GM18517 (cell line): Measurements from ENCODE around the gene CPLX3.

Source experiments
- ATAC-seq: cut with Tn5 transposase; IDR thresholded peaks from one replicate; pipeline ENCODE4 v1.9.1; 2021; ENCODE audit warnings: mild to moderate bottlenecking, moderate library complexity; ENCODE audit not compliant: unreplicated experiment

CPLX3 gene

GRCh38 chr15:74842581-74843444, 16.4 kb downstream of the CPLX3 start, which contains the start of gene ULK3:
TSS of gene ULK3 (minus strand) at chr15:74843156. CDS start at chr15:74843105, 51 bp downstream.
- peak; percentile 78 for ATAC-seq

GRCh38 chr15:74843445-74843828, 17.0 kb downstream of the CPLX3 start:
- ATAC-seq = no peak

- ATAC-seq = no peak
Measured at GRCh38 chr15:74843891-74844299, 17.5 kb downstream of the CPLX3 start.

- no peak for ATAC-seq
Measured at GRCh38 chr15:74844319-74845207, 18.1 kb downstream of the CPLX3 start.

DNA sequence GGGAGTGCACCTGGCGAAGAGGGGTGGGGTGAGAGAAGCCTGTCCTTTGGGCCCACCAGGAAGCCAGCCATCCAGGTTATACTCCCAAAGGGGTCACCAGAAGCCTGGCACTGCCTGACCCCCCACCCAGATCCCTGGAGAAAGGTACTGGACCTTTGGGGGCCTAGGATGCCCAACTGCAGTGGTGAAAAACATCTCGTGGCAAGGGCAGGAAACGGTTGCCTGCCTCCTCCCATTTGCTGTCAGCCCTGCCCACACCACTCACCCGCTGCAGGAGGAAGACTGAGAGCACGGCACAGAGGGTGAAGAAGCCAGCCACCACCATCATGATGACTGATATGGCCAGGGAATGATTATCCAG, 18.8 kb downstream of the CPLX3 start:
- no peak for ATAC-seq

GRCh38 chr15:74845581-74845980, 19.2 kb downstream of the CPLX3 start:
- ATAC-seq = no peak

DNA sequence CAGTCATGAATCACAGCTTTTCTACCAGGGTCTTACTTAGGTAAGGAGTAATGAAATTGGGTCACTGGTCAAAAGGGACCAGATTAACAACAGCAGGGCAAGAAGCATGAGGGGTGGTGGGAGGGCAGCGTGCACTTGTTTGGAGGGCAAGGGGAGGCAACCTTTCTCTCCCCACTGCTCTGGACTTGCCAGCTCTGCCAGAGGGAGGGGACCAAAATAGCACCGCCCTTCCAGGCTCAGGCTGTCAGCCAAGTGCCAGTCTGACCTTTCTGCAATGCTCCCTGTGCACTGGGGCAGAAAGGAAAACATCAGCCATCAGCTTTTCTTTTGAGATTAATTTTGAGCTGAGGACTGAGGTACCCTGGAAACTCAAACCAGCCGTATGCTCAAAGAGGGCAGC, 21.0 kb downstream of the CPLX3 start:
- no peak for ATAC-seq

DNA sequence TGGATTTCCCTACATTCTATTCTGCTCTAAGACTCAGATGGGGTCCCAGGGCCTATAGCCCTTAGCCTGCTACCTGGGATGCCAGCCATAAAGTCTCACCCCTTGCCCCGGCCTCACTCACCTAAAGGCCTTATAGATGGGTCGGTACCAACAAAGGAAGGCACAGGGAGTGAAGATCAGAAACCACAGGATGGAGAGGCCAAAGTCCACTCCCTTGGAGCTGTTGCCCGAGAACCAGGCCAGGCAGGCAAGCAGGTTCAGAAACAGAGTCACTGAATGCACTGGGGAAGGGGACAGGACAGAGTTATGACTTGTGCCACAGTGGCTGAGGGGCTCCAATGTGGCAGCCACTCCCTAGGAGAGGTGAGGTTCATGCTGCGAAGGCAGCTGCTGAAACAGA, 24.0 kb downstream of the CPLX3 start:
- no peak for ATAC-seq

DNA sequence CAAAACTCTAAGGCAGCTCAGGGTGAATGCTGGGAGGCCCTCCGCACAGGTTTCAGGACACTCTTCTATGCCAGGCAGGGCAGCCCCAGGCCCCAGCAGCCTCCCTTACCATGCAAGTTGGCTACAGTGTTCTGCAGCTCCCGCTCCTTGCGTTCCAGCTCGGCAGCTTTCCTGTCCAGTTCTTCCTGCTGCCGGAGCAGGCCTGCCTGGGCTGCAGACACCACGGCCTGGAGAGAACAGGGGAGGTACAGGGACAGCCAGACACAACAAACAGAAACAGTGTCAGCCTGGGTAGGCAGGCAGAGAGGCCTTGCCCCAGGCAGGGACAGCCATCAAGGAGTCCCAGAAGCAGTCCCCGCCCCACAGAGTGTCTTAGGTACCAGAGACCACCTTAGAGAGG, 25.5 kb downstream of the CPLX3 start:
- ATAC-seq = no peak

GRCh38 chr15:74854453-74855022, 28.1 kb downstream of the CPLX3 start:
- no peak for ATAC-seq

- no peak for ATAC-seq
Measured at GRCh38 chr15:74855857-74856256, 29.4 kb downstream of the CPLX3 start.

GRCh38 chr15:74856537-74856936, 30.1 kb downstream of the CPLX3 start:
- no peak for ATAC-seq

GRCh38 chr15:74857082-74857655, 30.7 kb downstream of the CPLX3 start:
- ATAC-seq = no peak

DNA sequence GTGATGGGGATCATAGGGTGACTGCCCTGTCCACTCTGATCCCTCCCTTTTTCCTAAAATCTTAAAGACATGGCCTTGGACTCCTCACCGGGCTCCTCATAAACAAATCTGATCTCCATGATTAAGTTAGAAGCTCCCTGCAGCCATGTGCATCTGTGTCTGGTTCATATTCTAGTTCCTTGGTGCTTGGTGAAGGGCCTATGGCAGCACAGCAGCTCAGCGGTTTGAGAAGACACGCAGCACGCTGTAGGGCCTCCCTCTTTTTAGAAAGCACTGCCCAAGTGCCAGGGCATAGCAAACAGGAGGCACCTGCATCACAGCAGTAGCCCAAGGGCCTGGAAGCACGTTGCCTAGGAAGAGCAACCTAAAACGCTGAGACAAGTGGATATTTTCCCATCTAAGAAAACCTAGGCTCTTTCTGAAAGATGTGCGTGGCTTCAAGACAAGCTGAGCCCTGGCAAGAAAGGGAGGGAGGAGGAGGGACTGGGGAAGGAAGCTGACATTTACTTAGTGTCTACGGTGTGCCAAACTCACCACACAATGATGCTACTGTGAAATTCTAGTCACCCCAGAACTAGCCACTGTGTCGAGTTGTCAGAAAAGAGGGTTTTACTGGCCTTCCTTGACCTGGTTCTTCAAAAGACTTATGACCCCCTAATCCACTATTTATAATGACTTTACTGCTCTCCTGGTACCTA, 31.4 kb downstream of the CPLX3 start:
- ATAC-seq = no peak

DNA sequence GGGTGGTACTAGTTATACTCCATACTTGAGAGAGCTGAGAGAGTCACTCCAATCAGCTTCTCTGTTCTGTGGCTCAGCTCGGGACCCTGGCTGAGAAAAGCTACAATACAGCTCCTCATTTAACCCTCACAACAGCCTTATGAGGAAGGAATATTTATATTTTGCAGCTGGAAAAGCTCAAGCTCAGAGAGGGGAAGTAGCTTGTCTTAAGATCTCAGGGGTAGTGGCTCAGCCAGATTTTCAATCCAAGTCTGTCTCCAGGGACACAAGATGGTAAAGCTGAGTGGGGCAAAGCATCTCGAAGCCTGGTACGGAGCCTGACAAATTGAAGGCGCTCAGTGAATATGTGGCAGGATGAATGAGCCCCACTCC, 31.9 kb downstream of the CPLX3 start:
- ATAC-seq = no peak

DNA sequence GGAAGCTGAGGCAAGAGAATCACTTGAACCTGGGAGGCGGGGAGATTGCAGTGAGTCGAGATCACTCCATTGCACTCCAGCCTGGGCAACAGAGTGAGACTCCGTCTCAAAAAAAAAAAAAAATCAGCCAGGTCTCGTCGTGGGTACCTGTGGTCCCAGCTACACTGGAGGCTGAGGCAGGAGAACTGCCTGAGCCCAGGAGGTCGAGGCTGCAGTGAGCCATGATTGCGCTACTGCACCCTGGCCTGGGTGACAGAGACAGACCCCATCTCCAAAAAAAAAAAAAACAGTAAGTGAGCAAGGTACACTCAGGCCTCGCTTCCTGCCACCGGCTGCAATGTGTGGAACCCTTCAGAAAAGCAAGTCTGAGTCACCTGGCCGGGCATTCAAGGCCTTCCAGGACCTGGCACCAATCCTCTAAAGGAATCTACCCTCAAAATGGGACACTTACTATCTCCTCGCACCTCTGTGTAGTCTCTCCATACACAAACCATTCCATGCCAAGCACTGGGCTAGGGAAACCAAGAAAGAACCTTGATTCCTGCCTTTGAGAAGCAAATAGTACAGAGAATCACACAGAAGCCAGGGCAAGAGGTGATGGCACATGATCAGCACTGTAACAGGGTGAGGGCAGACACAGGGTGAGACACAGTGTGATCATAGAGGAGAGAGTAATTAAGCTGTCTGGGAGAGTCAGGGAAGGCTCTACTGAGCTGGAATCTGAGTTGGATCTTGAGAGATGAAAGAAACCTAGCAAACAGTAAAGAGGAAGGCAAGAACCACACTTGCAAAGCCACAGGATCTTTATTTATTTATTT, 37.0 kb downstream of the CPLX3 start:
- no peak for ATAC-seq

GRCh38 chr15:74864296-74864695, 37.9 kb downstream of the CPLX3 start:
- no peak for ATAC-seq

DNA sequence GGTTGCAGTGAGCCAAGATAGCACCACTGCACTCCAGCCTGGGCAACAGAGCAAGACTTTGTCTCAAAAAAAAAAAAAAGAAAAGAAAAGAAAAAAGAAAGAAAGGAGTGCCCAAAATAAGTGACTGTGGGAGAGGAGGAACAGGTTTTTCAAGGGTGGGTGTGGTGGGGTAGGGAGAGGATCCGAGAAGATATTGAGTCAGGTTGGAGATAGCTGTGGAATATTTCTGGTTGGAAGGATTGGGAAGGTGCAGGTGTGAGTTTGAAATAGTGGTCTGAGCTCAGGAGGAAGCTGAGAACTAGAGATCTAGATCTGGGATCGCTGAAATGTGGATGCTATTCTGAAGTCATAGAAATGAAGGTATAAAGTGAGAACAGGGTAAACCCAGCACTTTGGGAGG, 38.9 kb downstream of the CPLX3 start:
- no peak for ATAC-seq

GRCh38 chr15:74866090-74866489, 39.7 kb downstream of the CPLX3 start:
- ATAC-seq = no peak
